ENCODE data around the gene ATF6.

ATF6 gene

GRCh38 chr1:161899091-161899490 is 133.0 kb downstream of the ATF6 start:
- DNase-seq (ENCODE audit: low spot score), result no peak

DNA sequence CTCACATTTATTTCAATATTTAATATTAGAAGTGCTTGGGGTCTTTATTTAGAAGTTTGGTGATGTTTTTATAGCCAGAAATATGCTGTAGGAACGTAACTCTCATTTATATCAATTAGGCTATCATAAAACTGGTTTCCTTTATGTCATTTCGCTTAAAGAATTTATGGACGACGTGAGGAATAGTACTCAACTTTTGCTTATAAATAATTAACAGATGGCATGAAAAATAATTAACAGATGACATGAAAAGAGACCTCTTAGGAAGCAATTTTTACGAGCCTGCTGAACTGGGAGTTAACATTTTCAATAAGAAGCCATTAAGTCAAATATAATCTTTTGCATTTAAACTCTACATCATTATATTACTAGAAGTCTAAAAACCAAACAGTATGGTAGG is 134.0 kb downstream of the ATF6 start:
- DNase-seq (ENCODE audit: low spot score), result no peak

DNA sequence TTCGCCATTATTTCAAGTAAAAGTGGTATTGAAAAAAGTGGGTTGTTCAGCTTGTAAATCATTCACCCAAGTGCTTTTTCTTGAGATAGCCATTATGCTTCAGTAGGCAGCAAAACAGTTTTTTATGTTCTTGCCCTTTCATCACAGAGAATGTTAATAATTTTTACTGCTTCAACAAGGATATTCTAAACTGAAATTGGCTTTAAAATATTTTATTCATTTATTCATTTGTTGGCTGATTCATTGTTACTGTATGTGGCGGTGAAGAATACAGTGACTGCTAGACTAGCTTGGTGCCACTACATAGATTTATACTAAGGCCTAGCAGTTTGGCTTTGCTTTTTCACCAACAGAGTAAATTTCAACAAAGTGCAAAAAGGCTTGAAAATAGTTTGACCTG is 136.1 kb downstream of the ATF6 start:
- DNase-seq (ENCODE audit: low spot score), result no peak

DNA sequence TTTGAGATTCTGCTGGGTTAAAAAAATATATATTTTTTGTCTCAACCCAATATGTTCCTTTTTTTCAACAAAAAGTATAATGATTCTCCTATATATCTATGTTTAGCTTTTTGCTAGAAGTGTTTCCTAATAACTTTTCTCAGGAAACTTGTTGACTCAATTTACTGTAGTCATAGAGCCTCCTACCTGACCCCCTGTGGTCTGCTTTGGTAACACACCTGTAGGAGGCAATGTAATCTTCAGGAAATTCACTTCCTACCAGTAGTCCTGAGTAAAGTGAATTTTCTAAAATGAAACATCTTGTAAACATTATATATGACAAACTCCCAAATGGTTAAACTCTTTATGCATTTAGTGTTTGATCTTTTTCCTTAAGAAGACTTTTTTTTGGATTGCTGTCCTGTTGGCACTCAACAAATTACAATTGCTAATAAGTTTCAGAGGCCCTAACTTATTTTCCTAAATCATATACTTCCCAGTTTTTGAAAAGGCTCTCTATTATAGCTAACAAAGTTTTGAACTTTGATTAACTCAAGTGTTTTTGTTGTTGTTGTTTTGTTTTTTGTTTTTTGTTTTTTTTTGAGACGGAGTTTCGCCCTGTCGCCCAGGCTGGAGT is 139.3 kb downstream of the ATF6 start:
- DNase-seq (ENCODE audit: low spot score), result no peak

DNA sequence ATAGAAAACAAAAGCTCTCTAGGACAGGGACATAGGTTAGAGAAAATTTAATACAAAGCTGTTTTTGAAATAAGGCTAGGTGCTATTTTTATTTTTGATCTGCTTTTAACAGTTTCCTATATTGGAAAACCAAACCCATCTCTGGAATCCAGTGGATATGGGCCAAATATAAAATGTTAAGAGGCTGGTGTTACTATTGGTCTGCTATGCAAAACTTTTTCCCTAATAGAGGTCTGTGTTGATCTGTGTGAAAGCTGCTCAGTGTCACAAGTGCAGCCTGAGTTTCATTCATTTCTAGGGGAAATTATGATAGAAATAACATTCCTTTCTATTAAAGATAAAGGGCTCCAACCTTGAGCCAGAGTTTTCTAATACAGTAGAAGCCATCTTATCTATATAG is 141.1 kb downstream of the ATF6 start:
- DNase-seq (ENCODE audit: low spot score), result peak; percentile 9

- no peak for DNase-seq (ENCODE audit: low spot score)
Measured at GRCh38 chr1:161908264-161908663, 142.1 kb downstream of the ATF6 start.

- DNase-seq (ENCODE audit: low spot score), result peak; percentile 31
Measured at GRCh38 chr1:161910604-161911003, 144.5 kb downstream of the ATF6 start.

GRCh38 chr1:161913482-161914140 is 147.5 kb downstream of the ATF6 start:
- no peak for DNase-seq (ENCODE audit: low spot score)

DNA sequence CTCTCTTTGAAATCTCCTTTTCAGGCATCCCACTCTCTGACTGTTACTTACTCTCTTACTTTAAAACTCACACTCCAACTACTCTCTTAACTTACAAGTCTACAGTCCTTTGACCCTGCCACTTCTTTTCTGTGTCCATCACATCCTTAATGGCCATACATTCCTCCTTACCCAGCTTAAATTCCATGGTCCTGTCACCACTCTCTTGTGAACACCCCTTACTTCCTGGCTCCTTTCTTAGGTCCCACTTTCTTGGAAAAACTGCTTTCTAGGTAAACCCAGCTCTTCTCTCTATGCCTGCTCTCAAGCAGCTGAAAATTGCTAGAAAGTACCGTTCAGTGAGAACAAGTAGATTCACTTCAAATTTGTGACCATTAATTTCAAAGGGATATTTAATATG is 148.5 kb downstream of the ATF6 start:
- no peak for DNase-seq (ENCODE audit: low spot score)

GRCh38 chr1:161915051-161915503 is 149.0 kb downstream of the ATF6 start:
- no peak for DNase-seq (ENCODE audit: low spot score)

GRCh38 chr1:161915978-161916377 is 149.9 kb downstream of the ATF6 start:
- DNase-seq (ENCODE audit: low spot score), result no peak

DNA sequence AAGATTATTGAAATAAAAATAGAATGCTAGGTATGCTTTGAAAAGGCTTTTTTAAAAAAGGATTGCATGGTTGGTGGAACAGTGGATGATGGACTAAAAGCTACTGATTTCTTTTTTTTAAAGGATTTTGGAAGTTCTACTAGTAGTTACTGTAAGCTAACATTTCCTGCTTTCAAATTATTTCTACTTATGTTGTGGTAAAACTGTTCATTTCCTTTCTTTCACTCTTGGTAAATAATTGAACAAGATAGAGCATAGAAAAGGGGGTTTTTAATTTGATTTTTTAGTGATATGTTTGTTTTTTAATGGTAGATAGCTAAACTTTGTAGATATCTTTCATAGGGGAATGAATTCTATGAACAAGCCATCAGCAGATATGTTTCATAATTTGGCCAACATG is 153.1 kb downstream of the ATF6 start:
- DNase-seq (ENCODE audit: low spot score), result no peak

DNA sequence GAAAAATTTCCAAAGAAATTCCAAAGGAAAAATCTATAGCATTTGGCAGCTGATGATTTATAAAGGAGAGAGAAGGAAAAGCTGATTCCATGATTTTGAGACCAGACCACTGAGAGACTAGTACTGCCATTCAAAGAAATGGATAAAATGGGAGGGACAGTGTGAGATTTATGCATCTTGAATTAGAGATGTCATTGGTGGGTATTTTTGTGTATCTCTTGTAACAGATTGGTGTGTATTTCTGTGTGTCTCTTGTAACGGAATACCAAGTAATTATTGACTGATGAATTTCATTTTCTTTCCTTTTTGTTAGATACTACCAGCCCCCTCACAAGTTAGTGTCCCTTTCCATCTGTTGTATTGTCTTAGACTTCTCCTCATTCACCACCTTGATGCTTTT is 155.4 kb downstream of the ATF6 start:
- no peak for DNase-seq (ENCODE audit: low spot score)

GRCh38 chr1:161921990-161922389 is 155.9 kb downstream of the ATF6 start:
- DNase-seq (ENCODE audit: low spot score), result peak; percentile 33

GRCh38 chr1:161928056-161928455 is 161.9 kb downstream of the ATF6 start:
- no peak for DNase-seq (ENCODE audit: low spot score)

DNA sequence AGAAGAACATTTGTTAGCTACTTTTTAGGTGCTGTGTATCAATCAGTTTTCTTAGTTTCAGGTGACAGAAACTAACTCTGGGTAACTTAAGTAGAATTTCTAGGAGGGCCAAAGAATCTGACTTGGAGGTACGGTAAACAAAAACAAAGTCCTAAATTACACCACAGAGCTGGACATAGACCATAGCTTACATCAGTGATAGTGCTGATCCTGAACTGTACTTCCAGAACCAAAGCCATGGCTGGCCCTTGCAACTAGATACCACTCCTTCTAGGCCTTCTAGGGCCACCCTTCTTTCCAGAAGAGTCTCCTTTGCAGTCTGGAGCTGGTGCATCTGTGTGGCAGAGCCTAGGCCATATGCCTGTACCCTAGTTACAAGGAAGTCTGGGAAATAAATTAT is 163.0 kb downstream of the ATF6 start:
- DNase-seq (ENCODE audit: low spot score), result no peak

GRCh38 chr1:161930064-161930463 is 163.9 kb downstream of the ATF6 start:
- peak; percentile 57 for DNase-seq (ENCODE audit: low spot score)

- DNase-seq (ENCODE audit: low spot score), result no peak
Measured at GRCh38 chr1:161932668-161933067, 166.5 kb downstream of the ATF6 start.

DNA sequence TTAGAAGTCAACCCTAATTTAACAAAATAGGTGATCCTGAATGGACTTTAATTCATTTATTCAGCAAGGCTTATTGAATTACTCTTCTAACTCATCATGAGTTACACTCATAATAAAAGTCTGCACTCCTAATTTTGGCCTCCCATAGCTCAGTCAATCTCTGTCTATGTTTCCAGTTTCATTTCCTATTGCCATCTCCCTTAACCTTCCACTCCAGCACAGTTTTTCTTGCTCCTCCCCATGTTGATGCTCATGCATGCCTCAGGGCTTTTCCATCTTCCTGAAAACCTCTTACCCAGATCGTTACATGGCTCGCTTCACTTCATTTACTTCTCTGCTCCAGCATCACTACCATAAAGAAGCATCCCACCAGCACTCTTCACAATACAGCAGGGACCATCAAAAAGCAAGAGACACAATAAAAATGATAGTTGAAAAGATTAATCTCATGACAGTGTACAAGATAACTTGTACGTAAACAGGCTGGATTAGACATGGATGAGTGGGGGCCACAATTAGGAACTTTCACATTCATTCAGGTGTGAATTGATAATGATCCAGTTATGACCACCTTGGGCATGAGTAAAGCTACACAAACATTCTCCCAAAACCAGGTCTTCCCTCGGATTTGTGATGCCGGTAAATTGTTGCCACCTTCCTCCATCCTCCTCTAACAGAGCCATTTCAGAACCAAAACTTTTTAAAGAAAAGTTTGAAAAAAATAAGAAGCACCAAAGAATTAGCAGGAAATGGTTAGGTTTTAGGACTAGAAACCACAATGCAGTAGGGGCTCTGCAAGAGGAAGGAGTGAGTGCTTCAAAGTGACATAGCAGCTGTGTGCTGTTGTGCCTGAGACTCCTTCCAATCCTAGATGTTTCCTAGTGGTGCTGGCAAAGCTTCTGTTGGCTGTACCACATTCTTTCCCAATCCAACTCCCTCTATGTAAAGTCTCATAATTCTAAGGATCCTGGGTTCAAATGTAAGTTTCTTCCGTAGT is 167.8 kb downstream of the ATF6 start:
- DNase-seq (ENCODE audit: low spot score), result no peak

DNA sequence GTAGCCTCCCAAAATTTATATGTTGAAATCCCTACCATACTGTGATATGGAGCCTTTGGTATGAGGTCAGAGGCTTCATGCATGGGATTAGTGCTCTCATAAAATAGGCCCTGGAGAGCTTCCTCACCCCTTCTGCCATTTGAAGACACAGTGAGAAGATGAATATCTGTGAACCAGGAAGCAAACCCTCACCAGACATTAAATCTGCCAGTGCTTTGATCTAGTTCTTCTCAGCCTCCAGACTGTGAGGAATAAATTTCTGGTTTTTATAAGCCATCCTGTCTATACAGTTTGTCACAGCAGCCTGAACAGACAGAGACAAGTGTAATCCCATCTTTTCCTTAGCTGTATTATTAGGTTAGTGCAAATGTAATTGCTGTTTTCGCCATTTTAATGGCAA is 169.1 kb downstream of the ATF6 start:
- no peak for DNase-seq (ENCODE audit: low spot score)

DNA sequence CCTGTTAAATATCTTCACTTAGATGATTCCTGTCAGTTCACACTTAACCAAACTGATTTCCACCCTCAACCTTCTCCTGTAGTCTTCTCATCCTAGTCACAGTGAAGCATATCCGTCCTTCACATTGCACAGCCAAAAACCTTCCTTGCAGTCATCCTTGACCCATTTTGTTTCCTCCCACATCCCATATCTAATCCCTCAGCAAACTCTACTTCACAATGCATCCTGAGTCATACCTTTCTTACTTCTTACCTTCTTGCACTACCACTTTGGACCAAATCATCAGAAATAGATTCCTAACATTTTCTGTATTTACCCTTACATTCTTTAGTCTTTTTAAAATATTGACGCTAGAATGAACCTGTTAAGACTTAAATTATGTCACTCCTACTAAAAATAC is 170.7 kb downstream of the ATF6 start:
- DNase-seq (ENCODE audit: low spot score), result no peak

DNA sequence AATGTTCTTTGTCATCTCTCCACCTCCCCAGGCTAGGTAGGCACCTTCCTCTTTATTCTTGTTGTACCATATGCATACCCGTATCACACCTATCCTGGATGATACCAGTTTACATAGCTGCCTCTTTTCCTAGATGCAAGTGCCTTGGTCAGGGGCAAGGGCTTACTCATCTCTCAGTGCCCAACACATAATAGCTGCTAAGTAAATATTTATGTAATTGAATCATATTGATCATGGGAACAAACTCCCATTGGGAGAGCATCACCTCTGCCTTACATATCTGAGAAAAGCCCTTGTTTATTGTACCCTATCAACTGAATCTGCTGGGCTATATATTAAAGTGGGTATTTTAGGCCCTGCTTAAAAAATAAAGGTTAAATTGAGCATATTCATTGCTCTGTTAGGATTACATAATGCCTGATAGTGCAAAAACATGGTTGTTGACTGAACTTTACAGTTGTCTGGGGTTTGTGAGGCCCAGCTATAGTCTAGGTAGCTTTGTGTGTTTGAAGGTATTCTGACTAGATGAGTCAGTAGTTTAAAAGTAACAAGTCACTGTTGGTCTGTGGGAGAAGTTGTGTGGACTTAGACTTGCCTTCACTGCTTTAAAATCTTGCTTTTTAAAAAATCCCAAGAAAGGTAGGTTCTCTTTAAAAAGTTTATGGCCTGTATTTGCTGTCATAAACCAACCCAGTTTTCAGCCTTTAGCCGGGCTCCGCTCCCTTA is 174.9 kb downstream of the ATF6 start:
- no peak for DNase-seq (ENCODE audit: low spot score)
